Trophoblast cell (in vitro differentiated cells and primary cell): ENCODE data around the gene ARID5A.

Source experiments
- DNase-seq, 2 donors: peaks; one replicate each; pipeline ENCODE4 v3.0.0-alpha.2; 2016
- H2AFZ ChIP-seq: 2 replicates; pipeline ENCODE4 v1.6.1; 2013; ENCODE audit warnings: low read length, moderate library complexity, mild to moderate bottlenecking; ENCODE audit not compliant: insufficient read depth, poor library complexity
- H2AK5ac ChIP-seq: 2 replicates; pipeline ENCODE4 v1.6.1; 2013; ENCODE audit warnings: mild to moderate bottlenecking, low read length
- H2BK120ac ChIP-seq: 2 replicates; pipeline ENCODE4 v1.6.1; 2013; ENCODE audit warnings: low read length, mild to moderate bottlenecking, moderate library complexity; ENCODE audit not compliant: insufficient read depth, poor library complexity
- H2BK12ac ChIP-seq: 2 replicates; pipeline ENCODE4 v1.6.1; 2013; ENCODE audit warnings: mild to moderate bottlenecking, low read length, moderate library complexity
- H2BK5ac ChIP-seq: 2 replicates; pipeline ENCODE4 v1.6.1; 2013; ENCODE audit warnings: low read length, low read depth, moderate library complexity, mild to moderate bottlenecking; ENCODE audit not compliant: poor library complexity
- H3K14ac ChIP-seq: 2 replicates; pipeline ENCODE4 v1.6.1; 2013; ENCODE audit warnings: mild to moderate bottlenecking, low read length
- H3K18ac ChIP-seq: 2 replicates; pipeline ENCODE4 v1.6.1; 2013; ENCODE audit warnings: mild to moderate bottlenecking, low read length
- H3K23ac ChIP-seq: 2 replicates; pipeline ENCODE4 v1.6.1; 2013; ENCODE audit warnings: low read length
- H3K27ac ChIP-seq: 2 replicates; pipeline ENCODE4 v1.5.1; 2013; ENCODE audit warnings: low read depth, mild to moderate bottlenecking, inconsistent platforms, low read length, moderate library complexity
- H3K27me3 ChIP-seq: 2 replicates; pipeline ENCODE4 v1.6.1; 2013; ENCODE audit warnings: inconsistent platforms, mild to moderate bottlenecking, low read length, moderate library complexity; ENCODE audit not compliant: insufficient read depth
- H3K36me3 ChIP-seq, 2 experiments: 1 replicate in 1 of 2; 2 replicates in 1 of 2; pipeline ENCODE4 v1.6.1; 2013; ENCODE audit warnings: low read length in 2 of 2, mild to moderate bottlenecking in 2 of 2, moderate library complexity in 1 of 2; ENCODE audit not compliant: insufficient read depth in 2 of 2, control insufficient read depth in 1 of 2
- H3K4ac ChIP-seq: 2 replicates; pipeline ENCODE4 v1.6.1; 2013; ENCODE audit warnings: low read depth, mild to moderate bottlenecking, low read length, moderate library complexity
- H3K4me1 ChIP-seq, 2 experiments: 1 replicate in 1 of 2; 2 replicates in 1 of 2; pipeline ENCODE4 v1.6.1; 2013; ENCODE audit warnings: low read length in 2 of 2, mild to moderate bottlenecking in 2 of 2, moderate library complexity in 1 of 2; ENCODE audit not compliant: insufficient read depth in 2 of 2, control insufficient read depth in 1 of 2
- H3K4me2 ChIP-seq: 2 replicates; pipeline ENCODE4 v1.6.1; 2013; ENCODE audit warnings: inconsistent platforms, mild to moderate bottlenecking, low read length, moderate library complexity
- H3K4me3 ChIP-seq: 2 replicates; pipeline ENCODE4 v1.5.1; 2013; ENCODE audit warnings: mild to moderate bottlenecking, low read depth, low read length, inconsistent platforms
- H3K79me1 ChIP-seq: one replicate; pipeline ENCODE4 v1.6.1; 2013; ENCODE audit warnings: low read length
- H3K79me2 ChIP-seq: 2 replicates; pipeline ENCODE4 v1.6.1; 2013; ENCODE audit warnings: low read length, mild to moderate bottlenecking; ENCODE audit not compliant: control insufficient read depth, insufficient read depth, poor library complexity
- H3K9ac ChIP-seq: 2 replicates; pipeline ENCODE4 v1.6.1; 2013; ENCODE audit warnings: mild to moderate bottlenecking, low read length
- H3K9me3 ChIP-seq: 2 replicates; pipeline ENCODE4 v1.6.1; 2013; ENCODE audit warnings: low read depth, mild to moderate bottlenecking, control low read depth, inconsistent platforms, low read length; ENCODE audit not compliant: insufficient read depth
- H4K12ac ChIP-seq: 2 replicates; pipeline ENCODE4 v1.6.1; 2013; ENCODE audit warnings: low read depth, mild to moderate bottlenecking, low read length, moderate library complexity
- H4K8ac ChIP-seq: 2 replicates; pipeline ENCODE4 v1.6.1; 2013; ENCODE audit warnings: low read depth, mild to moderate bottlenecking, low read length, moderate library complexity
- H4K91ac ChIP-seq: one replicate; pipeline ENCODE4 v1.6.1; 2013; ENCODE audit warnings: low read depth, mild to moderate bottlenecking, low read length, moderate library complexity
- WGBS: extraction: QIAGEN DNeasy Blood & Tissue Kit; methylation state at CpG from one replicate; pipeline ENCODE4 v1.1.7; 2013; ENCODE audit warnings: missing lambda C conversion rate; ENCODE audit not compliant: insufficient read length, insufficient coverage; ENCODE audit errors: extremely low coverage; 5-methylcytosine and 5-hydroxymethylcytosine counted together

ARID5A gene

DNA sequence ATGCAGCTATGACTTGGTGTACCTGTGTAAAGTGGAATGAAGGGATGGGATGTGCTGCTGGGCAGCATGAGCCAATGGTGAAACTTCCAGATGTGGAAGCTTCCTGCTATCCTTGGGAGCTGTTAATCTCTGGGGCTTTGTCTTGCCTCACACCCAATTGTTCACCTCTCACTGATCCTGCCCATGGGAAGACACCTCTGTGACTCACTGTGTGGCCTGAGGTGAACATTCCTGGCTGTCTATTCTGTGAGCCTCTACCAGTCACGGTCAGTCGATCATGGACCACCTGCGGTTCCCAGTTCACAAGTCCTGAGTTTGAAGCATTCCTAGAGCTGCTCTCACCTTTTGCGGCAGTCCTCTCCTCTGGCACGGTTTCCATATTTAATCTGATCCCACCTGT, 43.5 kb upstream of the ARID5A start:
- no peak overlapping the region for H4K12ac ChIP-seq

DNA sequence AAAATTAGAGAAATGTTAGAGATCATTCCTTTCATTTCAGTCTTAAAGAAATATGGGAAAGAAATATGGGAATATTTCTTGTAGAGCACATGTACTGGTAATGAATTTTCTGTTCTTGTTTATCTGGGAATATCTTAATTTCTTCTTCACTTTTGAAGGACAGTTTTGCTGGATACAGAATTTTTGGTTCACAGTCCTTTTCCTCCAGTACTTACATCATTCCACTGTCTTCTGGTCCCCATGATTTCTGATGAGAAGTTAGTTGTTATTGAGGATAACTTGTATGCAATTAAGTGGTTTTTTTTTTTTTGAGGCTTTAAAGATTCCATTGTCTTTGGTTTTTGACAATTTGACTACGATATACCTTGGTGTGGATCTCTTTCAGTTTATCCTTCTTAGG, 42.4 kb upstream of the ARID5A start:
- no peaks in the 10 kb centered on the region for H3K27me3 ChIP-seq
- H2BK5ac ChIP-seq = no peak overlapping the region
- H3K18ac ChIP-seq = no peak overlapping the region
- H3K79me2 ChIP-seq = no peaks in the 10 kb centered on the region
- no peak overlapping the region for H3K4me2 ChIP-seq
- H3K23ac ChIP-seq = no peak overlapping the region
- H3K9me3 ChIP-seq = peaks cover 2% of the 10 kb centered on the region
- H3K4ac ChIP-seq = no peak overlapping the region
- no peak overlapping the region for H2BK12ac ChIP-seq
- no peak overlapping the region for H4K12ac ChIP-seq
- WGBS = no CpG with 5 or more reads among the region's 1 CpG
- no peak overlapping the region for H2AFZ ChIP-seq
- no peak overlapping the region for H4K91ac ChIP-seq
- H3K9ac ChIP-seq = no peak overlapping the region
- H2AK5ac ChIP-seq = no peak overlapping the region
- no peaks in the 10 kb centered on the region for H3K79me1 ChIP-seq
- no peak overlapping the region for H2BK120ac ChIP-seq
- no peak overlapping the region for H4K8ac ChIP-seq
- no peak for DNase-seq
- no peak overlapping the region for H3K4me3 ChIP-seq
- H3K4me1 ChIP-seq = no peaks in the 10 kb centered on the region
- no peaks in the 10 kb centered on the region for H3K36me3 ChIP-seq
- no peak overlapping the region for H3K27ac ChIP-seq
- no peak overlapping the region for H3K14ac ChIP-seq

More for the DNA sequence above, 43.5 kb upstream of the ARID5A start:
- Histone ChIP-seq H3K4me1 (no peaks in the 10 kb centered on the region), H3K79me1 (no peaks in the 10 kb centered on the region), H2AFZ (no peak overlapping the region), H3K27me3 (no peaks in the 10 kb centered on the region), H3K36me3 (no peaks in the 10 kb centered on the region), H3K14ac (no peak overlapping the region), H2AK5ac (no peak overlapping the region), H3K79me2 (no peaks in the 10 kb centered on the region), H2BK5ac (no peak overlapping the region), H3K4me3 (no peak overlapping the region), H3K9ac (no peak overlapping the region), H3K4ac (no peak overlapping the region), H2BK120ac (no peak overlapping the region), H3K18ac (no peak overlapping the region), H2BK12ac (no peak overlapping the region), H3K23ac (no peak overlapping the region), H4K8ac (no peak overlapping the region), H4K91ac (no peak overlapping the region), H3K4me2 (no peak overlapping the region), H3K9me3 (no peaks in the 10 kb centered on the region), H3K27ac (no peak overlapping the region)
- WGBS = no CpG with 5 or more reads among the region's 5 CpGs
- DNase-seq = peak; percentile 70 to 85

DNA sequence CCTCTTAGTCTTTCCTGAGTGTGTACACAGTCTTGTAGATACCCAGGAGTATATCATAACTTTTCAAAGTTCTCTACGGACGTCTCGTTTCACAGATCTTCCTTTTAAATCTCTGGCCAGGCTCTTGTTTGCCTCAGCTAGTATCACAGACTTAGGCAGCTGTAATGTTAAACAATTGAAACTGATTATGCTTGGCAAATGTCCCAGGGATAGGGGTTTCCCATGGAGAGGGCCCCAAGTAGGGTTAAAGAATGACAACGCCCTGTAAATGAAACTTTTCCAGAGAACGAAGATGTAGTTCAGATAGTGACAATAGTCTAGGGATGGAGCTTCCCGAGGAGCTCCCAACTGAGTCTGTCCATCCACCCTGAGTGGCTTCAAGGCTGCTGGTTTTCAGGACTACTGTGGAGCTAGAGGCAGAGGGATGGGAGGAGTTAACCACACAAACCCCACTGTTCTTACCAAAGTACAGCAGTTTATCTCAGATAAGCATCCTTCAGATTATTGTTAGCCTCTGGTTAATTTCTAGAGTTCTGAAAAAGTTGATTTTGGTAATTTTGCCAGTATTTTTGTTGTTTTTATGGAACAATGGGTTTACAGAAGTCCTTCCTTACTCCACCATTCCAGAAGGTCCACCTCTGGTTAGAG, 40.4 kb upstream of the ARID5A start:
- H3K23ac ChIP-seq = no peak overlapping the region
- H3K9ac ChIP-seq = no peak overlapping the region
- H2AFZ ChIP-seq = no peak overlapping the region
- H3K14ac ChIP-seq = no peak overlapping the region
- H2BK120ac ChIP-seq = no peak overlapping the region
- H3K27me3 ChIP-seq = no peaks in the 10 kb centered on the region
- no peaks in the 10 kb centered on the region for H3K4me1 ChIP-seq
- H4K12ac ChIP-seq = no peak overlapping the region
- no peak overlapping the region for H4K8ac ChIP-seq
- DNase-seq = no peak
- H3K4ac ChIP-seq = no peak overlapping the region
- WGBS = no CpG with 5 or more reads among the region's 6 CpGs
- H3K36me3 ChIP-seq = no peaks in the 10 kb centered on the region
- peaks cover 2% of the 10 kb centered on the region for H3K9me3 ChIP-seq
- H4K91ac ChIP-seq = no peak overlapping the region
- no peaks in the 10 kb centered on the region for H3K79me2 ChIP-seq
- no peak overlapping the region for H2AK5ac ChIP-seq
- no peak overlapping the region for H3K4me3 ChIP-seq
- no peak overlapping the region for H3K18ac ChIP-seq
- H3K79me1 ChIP-seq = no peaks in the 10 kb centered on the region
- no peak overlapping the region for H2BK12ac ChIP-seq
- H3K4me2 ChIP-seq = no peak overlapping the region
- H3K27ac ChIP-seq = no peak overlapping the region
- H2BK5ac ChIP-seq = no peak overlapping the region

DNA sequence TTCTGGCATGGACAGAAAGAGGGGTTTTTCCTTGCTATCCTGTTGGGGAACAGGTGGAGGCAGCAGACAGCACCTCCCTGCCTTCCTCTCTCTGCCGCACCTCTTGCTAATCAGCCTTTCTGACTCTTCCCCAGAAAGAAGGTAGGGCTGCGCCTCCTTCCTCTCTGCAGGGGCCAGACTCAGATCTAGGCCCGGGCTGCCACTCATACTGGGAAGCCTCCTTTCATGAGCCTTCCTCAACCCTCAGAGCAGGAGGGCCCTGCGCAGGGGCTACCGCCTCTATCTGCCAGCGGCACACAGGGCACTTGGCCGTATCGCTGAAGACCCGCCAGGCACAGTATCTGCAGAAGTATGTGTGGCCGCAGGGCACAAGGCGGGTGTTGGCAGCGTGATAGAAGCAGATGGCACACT, 38.5 kb upstream of the ARID5A start:
- Histone ChIP-seq H3K4ac (no peak overlapping the region), H4K8ac (no peak overlapping the region), H4K12ac (no peak overlapping the region), H3K14ac (no peak overlapping the region), H3K27me3 (no peaks in the 10 kb centered on the region), H3K36me3 (no peaks in the 10 kb centered on the region), H3K27ac (no peak overlapping the region), H3K9me3 (peaks cover 2% of the 10 kb centered on the region), H3K9ac (no peak overlapping the region), H3K23ac (no peak overlapping the region), H2BK12ac (no peak overlapping the region), H2BK5ac (no peak overlapping the region), H4K91ac (no peak overlapping the region), H3K79me1 (no peaks in the 10 kb centered on the region), H2AFZ (no peak overlapping the region), H3K4me2 (no peak overlapping the region), H3K4me1 (peaks cover 6 to 9% of the 10 kb centered on the region in 2 experiments), H3K4me3 (no peak overlapping the region), H2AK5ac (no peak overlapping the region), H3K18ac (no peak overlapping the region), H2BK120ac (no peak overlapping the region), H3K79me2 (no peaks in the 10 kb centered on the region)
- no CpG with 5 or more reads among the region's 12 CpGs for WGBS
- DNase-seq = no peak
